Measurements from ENCODE around the gene COL19A1. TPM values are rescaled to one million over a fixed set of nuclear protein-coding genes. Genes with fewer than 3 reads are reported as not detected.

Gene COL19A1
- total RNA-seq, 1 donor from 2014 or later: 0.49 TPM

GRCh38 chr6:70221025-70221714 is 354.8 kb downstream of the COL19A1 start:
- TF ChIP-seq POLR2AphosphoS5 (IDR thresholded peaks at IDR 0.05; ENCODE audit: insufficient read depth in 1 of 2, low read depth in 1 of 2): peak in 1 of 2 donors; percentile 27
- TF ChIP-seq, protein P1, sequence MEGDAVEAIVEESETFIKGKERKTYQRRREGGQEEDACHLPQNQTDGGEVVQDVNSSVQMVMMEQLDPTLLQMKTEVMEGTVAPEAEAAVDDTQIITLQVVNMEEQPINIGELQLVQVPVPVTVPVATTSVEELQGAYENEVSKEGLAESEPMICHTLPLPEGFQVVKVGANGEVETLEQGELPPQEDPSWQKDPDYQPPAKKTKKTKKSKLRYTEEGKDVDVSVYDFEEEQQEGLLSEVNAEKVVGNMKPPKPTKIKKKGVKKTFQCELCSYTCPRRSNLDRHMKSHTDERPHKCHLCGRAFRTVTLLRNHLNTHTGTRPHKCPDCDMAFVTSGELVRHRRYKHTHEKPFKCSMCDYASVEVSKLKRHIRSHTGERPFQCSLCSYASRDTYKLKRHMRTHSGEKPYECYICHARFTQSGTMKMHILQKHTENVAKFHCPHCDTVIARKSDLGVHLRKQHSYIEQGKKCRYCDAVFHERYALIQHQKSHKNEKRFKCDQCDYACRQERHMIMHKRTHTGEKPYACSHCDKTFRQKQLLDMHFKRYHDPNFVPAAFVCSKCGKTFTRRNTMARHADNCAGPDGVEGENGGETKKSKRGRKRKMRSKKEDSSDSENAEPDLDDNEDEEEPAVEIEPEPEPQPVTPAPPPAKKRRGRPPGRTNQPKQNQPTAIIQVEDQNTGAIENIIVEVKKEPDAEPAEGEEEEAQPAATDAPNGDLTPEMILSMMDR (IDR thresholded peaks at IDR 0.05): peak; percentile 46 to 61 (median 60)
- TF ChIP-seq POLR2A (IDR thresholded peaks at IDR 0.05): no peak
- DNase-seq (ENCODE audit: extremely low spot score in 2 of 2): no peak
- Histone ChIP-seq H3K27me3 (no peaks in the 10 kb centered on the region), H3K4me1 (peaks cover 5% of the 10 kb centered on the region), H3K4me3 (no peak overlapping the region), H3K9me3 (no peaks in the 10 kb centered on the region), H3K27ac (no peak overlapping the region), H3K36me3 (no peaks in the 10 kb centered on the region)
- intact Hi-C loops (cut with DNase I): no loop called here

GRCh38 chr6:70221715-70222438 is 355.5 kb downstream of the COL19A1 start:
- Histone ChIP-seq H3K27ac (no peak overlapping the region), H3K27me3 (no peaks in the 10 kb centered on the region), H3K36me3 (no peaks in the 10 kb centered on the region), H3K4me1 (peaks cover 5% of the 10 kb centered on the region), H3K4me3 (no peak overlapping the region), H3K9me3 (no peaks in the 10 kb centered on the region)
- TF ChIP-seq, protein P1 (IDR thresholded peaks at IDR 0.05): no peak
- TF ChIP-seq POLR2AphosphoS5 (IDR thresholded peaks at IDR 0.05; ENCODE audit: insufficient read depth in 1 of 2, low read depth in 1 of 2) (no peak), POLR2A (IDR thresholded peaks at IDR 0.05) (no peak)
- no peak for DNase-seq (ENCODE audit: extremely low spot score in 2 of 2)
- intact Hi-C loops (cut with DNase I): no loop called here

GRCh38 chr6:70222439-70222749 is 356.0 kb downstream of the COL19A1 start:
- H3K4me1 ChIP-seq: peaks cover 5% of the 10 kb centered on the region
- no peaks in the 10 kb centered on the region for H3K9me3 ChIP-seq
- intact Hi-C loops (cut with DNase I): no loop called here
- TF ChIP-seq POLR2A (IDR thresholded peaks at IDR 0.05) (no peak), POLR2AphosphoS5 (IDR thresholded peaks at IDR 0.05; ENCODE audit: insufficient read depth in 1 of 2, low read depth in 1 of 2) (no peak)
- TF ChIP-seq, protein P1 (IDR thresholded peaks at IDR 0.05): no peak
- no peaks in the 10 kb centered on the region for H3K27me3 ChIP-seq
- H3K27ac ChIP-seq: no peak overlapping the region
- DNase-seq (ENCODE audit: extremely low spot score in 2 of 2): no peak
- H3K36me3 ChIP-seq: no peaks in the 10 kb centered on the region
- H3K4me3 ChIP-seq: no peak overlapping the region

DNA sequence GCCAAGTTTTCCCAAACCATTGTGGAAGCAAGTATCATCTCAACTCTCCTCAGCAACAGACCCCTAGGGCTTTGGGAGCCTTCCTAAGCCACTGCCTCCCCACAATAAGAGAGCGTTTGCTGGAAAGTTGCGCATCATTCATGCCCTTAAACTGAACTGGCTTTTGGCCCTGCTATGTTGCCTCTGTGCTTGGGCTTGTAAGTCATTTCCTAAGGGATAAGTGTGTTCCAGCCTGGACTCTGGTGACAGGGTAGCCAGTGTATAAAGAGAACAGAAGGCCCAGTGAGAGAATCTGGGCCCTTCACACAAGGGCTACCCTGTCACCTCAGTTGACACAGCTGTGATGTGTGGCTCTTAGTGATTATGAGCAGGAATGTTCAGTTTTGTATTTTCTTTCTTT is 358.7 kb downstream of the COL19A1 start:
- no peak for DNase-seq (ENCODE audit: extremely low spot score in 2 of 2)
- Histone ChIP-seq H3K27me3 (no peaks in the 10 kb centered on the region), H3K27ac (no peak overlapping the region), H3K4me1 (peaks cover 5% of the 10 kb centered on the region), H3K4me3 (no peak overlapping the region), H3K9me3 (no peaks in the 10 kb centered on the region), H3K36me3 (no peaks in the 10 kb centered on the region)
- intact Hi-C loops (cut with DNase I): no loop called here
- TF ChIP-seq POLR2AphosphoS5 (IDR thresholded peaks at IDR 0.05; ENCODE audit: insufficient read depth in 1 of 2, low read depth in 1 of 2): no peak
- TF ChIP-seq POLR2A (IDR thresholded peaks at IDR 0.05): no peak
- TF ChIP-seq, protein P1 (IDR thresholded peaks at IDR 0.05): no peak

- Histone ChIP-seq H3K4me3 (no peak overlapping the region), H3K36me3 (no peaks in the 10 kb centered on the region), H3K9me3 (no peaks in the 10 kb centered on the region), H3K27ac (no peak overlapping the region), H3K4me1 (peaks cover 8% of the 10 kb centered on the region), H3K27me3 (no peaks in the 10 kb centered on the region)
- TF ChIP-seq, protein P1 (IDR thresholded peaks at IDR 0.05): no peak
- TF ChIP-seq POLR2AphosphoS5 (IDR thresholded peaks at IDR 0.05; ENCODE audit: insufficient read depth in 1 of 2, low read depth in 1 of 2): no peak
- TF ChIP-seq POLR2A (IDR thresholded peaks at IDR 0.05): no peak
- intact Hi-C loops (cut with DNase I): no loop called here
- no peak for DNase-seq (ENCODE audit: extremely low spot score in 2 of 2)
These were observed 365.0 kb downstream of the COL19A1 start for GRCh38 chr6:70231311-70231710.

Measured in vagina (tissue), 2 donors.